H1 (cell line): ENCODE data around the gene DRAP1. TPM values are rescaled to one million over a fixed set of nuclear protein-coding genes. Genes with fewer than 3 reads are reported as not detected.

Experiments used
- CTCF ChIA-PET: fragments of 300-600 bp; sonication (Branson Sonifier 250); formaldehyde crosslinking; loops from one replicate; lab custom pipeline; 2021; ENCODE audit not compliant: partially characterized antibody; lab: Charles Lee
- POLR2A ChIA-PET: fragments of 300-600 bp; sonication (Branson Sonifier 250); formaldehyde crosslinking; loops from one replicate; lab custom pipeline; 2021; ENCODE audit warnings: inconsistent platforms; ENCODE audit not compliant: partially characterized antibody; lab: Charles Lee
- DNase-seq, 2 experiments: peaks; one replicate each; pipeline versions ENCODE4 v3.0.0 to v3.0.0-alpha.2; 2010 to 2022; ENCODE audit warnings: low spot score in 2 of 2, low read depth in 1 of 2, mixed read lengths in 1 of 2
- FAIRE-seq: peaks from 2 replicates; lab custom pipeline; 2011; peaks lifted over from hg19 to GRCh38; lab: Jason Lieb, UNC
- H2AFZ ChIP-seq: 2 replicates; pipeline ENCODE4 v1.8.1; 2012; ENCODE audit warnings: low read length, inconsistent platforms
- H2AK5ac ChIP-seq: 2 replicates; pipeline ENCODE4 v1.6.1; 2013; ENCODE audit warnings: low read depth, low read length
- H2BK120ac ChIP-seq: replicated peaks from 2 replicates; pipeline ENCODE3; 2013; ENCODE audit warnings: low read depth, low read length, inconsistent platforms
- H2BK12ac ChIP-seq: 2 replicates; pipeline ENCODE4 v1.6.1; 2013; ENCODE audit warnings: low read depth, low read length
- H2BK15ac ChIP-seq: 2 replicates; pipeline ENCODE4 v1.6.1; 2013; ENCODE audit warnings: low read length
- H2BK20ac ChIP-seq: 2 replicates; pipeline ENCODE4 v1.6.1; 2013; ENCODE audit warnings: low read length
- H2BK5ac ChIP-seq: 2 replicates; pipeline ENCODE4 v1.6.1; 2013; ENCODE audit warnings: low read depth, low read length
- H3K14ac ChIP-seq: 2 replicates; pipeline ENCODE4 v1.6.1; 2013; ENCODE audit warnings: inconsistent platforms; ENCODE audit not compliant: insufficient read length
- H3K18ac ChIP-seq: 2 replicates; pipeline ENCODE4 v1.6.1; 2013; ENCODE audit warnings: low read length; ENCODE audit errors: extremely low read depth
- H3K23ac ChIP-seq: 2 replicates; pipeline ENCODE4 v1.6.1; 2013; ENCODE audit warnings: inconsistent platforms; ENCODE audit not compliant: insufficient read length
- H3K23me2 ChIP-seq: 2 replicates; pipeline ENCODE4 v1.6.1; 2013; ENCODE audit warnings: low read depth, low read length
- H3K27ac ChIP-seq: 2 replicates; pipeline ENCODE4 v1.6.1; 2011; ENCODE audit warnings: low read depth, low read length, inconsistent platforms
- H3K27me3 ChIP-seq, 4 experiments: replicated peaks in 1 of 4; 1 replicate in 1 of 4; 2 replicates in 3 of 4; pipeline versions ENCODE4 v1.6.1 to v1.8.1; 2011 to 2013; ENCODE audit warnings: low read length in 3 of 4, mild to moderate bottlenecking in 3 of 4, inconsistent platforms in 2 of 4, mixed read lengths in 2 of 4, moderate library complexity in 1 of 4; ENCODE audit not compliant: control insufficient read depth in 3 of 4, insufficient read depth in 3 of 4; ENCODE audit errors: extremely low read depth in 1 of 4
- H3K36me3 ChIP-seq, 4 experiments: 2 replicates each; pipeline versions ENCODE4 v1.6.1 to v1.8.1; 2011 to 2013; ENCODE audit warnings: mild to moderate bottlenecking in 4 of 4, low read length in 3 of 4, moderate library complexity in 2 of 4, control low read depth in 1 of 4, inconsistent platforms in 1 of 4; ENCODE audit not compliant: insufficient read depth in 4 of 4, control insufficient read depth in 2 of 4
- H3K4ac ChIP-seq: replicated peaks from 2 replicates; pipeline ENCODE3; 2013; ENCODE audit warnings: low read length, low read depth, mixed read lengths, inconsistent platforms; ENCODE audit not compliant: insufficient read length
- H3K4me1 ChIP-seq, 4 experiments: replicated peaks in 1 of 4; 1 replicate in 1 of 4; 2 replicates in 3 of 4; pipeline versions ENCODE4 v1.6.1 to v1.8.1; 2011 to 2013; ENCODE audit warnings: low read length in 3 of 4, inconsistent platforms in 2 of 4, mixed read lengths in 1 of 4; ENCODE audit not compliant: insufficient read depth in 4 of 4, control insufficient read depth in 3 of 4
- H3K4me2 ChIP-seq, 2 experiments: 2 replicates each; pipeline versions ENCODE4 v1.6.1 to v1.8.1; 2011 to 2013; ENCODE audit warnings: low read depth in 2 of 2, low read length in 2 of 2, control low read depth in 1 of 2, inconsistent platforms in 1 of 2, mild to moderate bottlenecking in 1 of 2; ENCODE audit not compliant: insufficient read depth in 1 of 2
- H3K4me3 ChIP-seq, 4 experiments: fragments of 200-600, 300-600 bp in 1 of 4; sonication (generic), shearing (Covaris generic), sonication (Bioruptor Twin) in 1 of 4; 2 replicates each; pipeline versions ENCODE4 v1.5.1 to v1.8.1; 2011 to 2016; ENCODE audit warnings: low read length in 4 of 4, low read depth in 3 of 4, control low read depth in 2 of 4, inconsistent platforms in 2 of 4, mild to moderate bottlenecking in 2 of 4, mixed read lengths in 1 of 4, moderate library complexity in 1 of 4; ENCODE audit not compliant: insufficient read depth in 2 of 4; ENCODE audit errors: extremely low read depth in 1 of 4
- H3K56ac ChIP-seq: replicated peaks from 2 replicates; pipeline ENCODE3; 2013; ENCODE audit warnings: low read depth, mild to moderate bottlenecking, mixed read lengths, low read length, inconsistent platforms; ENCODE audit not compliant: insufficient read length
- H3K79me1 ChIP-seq: 2 replicates; pipeline ENCODE4 v1.6.1; 2013; ENCODE audit warnings: low read depth, low read length, control low read depth
- H3K79me2 ChIP-seq, 2 experiments: 2 replicates each; pipeline versions ENCODE4 v1.6.1 to v1.8.1; 2012 to 2013; ENCODE audit warnings: low read length in 2 of 2, mild to moderate bottlenecking in 2 of 2, inconsistent platforms in 1 of 2; ENCODE audit not compliant: insufficient read depth in 2 of 2, control insufficient read depth in 1 of 2
- H3K9ac ChIP-seq, 4 experiments: replicated peaks in 1 of 4; 1 replicate in 1 of 4; 2 replicates in 3 of 4; pipeline versions ENCODE4 v1.6.1 to v1.8.1; 2011 to 2013; ENCODE audit warnings: low read depth in 3 of 4, low read length in 3 of 4, control low read depth in 2 of 4, mild to moderate bottlenecking in 2 of 4, moderate library complexity in 2 of 4, inconsistent platforms in 1 of 4; ENCODE audit errors: extremely low read depth in 1 of 4
- H3K9me3 ChIP-seq, 2 experiments: 2 replicates each; pipeline versions ENCODE4 v1.6.1 to v1.8.1; 2012 to 2013; ENCODE audit warnings: mild to moderate bottlenecking in 2 of 2, moderate library complexity in 2 of 2, control low read depth in 1 of 2, inconsistent platforms in 1 of 2, low read depth in 1 of 2, low read length in 1 of 2, mixed read lengths in 1 of 2; ENCODE audit not compliant: insufficient read depth in 2 of 2
- H4K20me1 ChIP-seq, 2 experiments: replicated peaks in 1 of 2; 2 replicates each; pipeline versions ENCODE3 to v1.8.1; 2011 to 2013; ENCODE audit warnings: inconsistent platforms in 2 of 2, low read length in 2 of 2, mild to moderate bottlenecking in 1 of 2; ENCODE audit not compliant: insufficient read depth in 2 of 2, control insufficient read depth in 1 of 2
- H4K5ac ChIP-seq: 2 replicates; pipeline ENCODE4 v1.6.1; 2013; ENCODE audit warnings: low read length, low read depth, mixed read lengths, inconsistent platforms; ENCODE audit not compliant: insufficient read length
- H4K8ac ChIP-seq: 2 replicates; pipeline ENCODE4 v1.8.0; 2013; ENCODE audit warnings: mild to moderate bottlenecking, moderate library complexity, low read length, inconsistent platforms; ENCODE audit not compliant: insufficient read depth; ENCODE audit errors: extremely low read depth
- H4K91ac ChIP-seq: replicated peaks from 2 replicates; pipeline ENCODE3; 2013; ENCODE audit warnings: low read length, mixed read lengths, inconsistent platforms; ENCODE audit not compliant: insufficient read length
- BACH1 ChIP-seq: IDR thresholded peaks from 2 replicates; pipeline ENCODE4 v1.6.1; 2012; ENCODE audit warnings: low read length, improper control_type of control experiment
- EZH2 ChIP-seq: fragments of 200-600 bp; sonication (generic); IDR thresholded peaks from 2 replicates; pipeline ENCODE4 v1.7.1; 2012; ENCODE audit warnings: low read depth, mild to moderate bottlenecking, moderate library complexity, low read length, inconsistent platforms; ENCODE audit not compliant: severe bottlenecking
- FOSL1 ChIP-seq: IDR thresholded peaks from 2 replicates; pipeline ENCODE4 v1.6.1; 2011; ENCODE audit warnings: mild to moderate bottlenecking, low read depth, low read length, moderate library complexity; ENCODE audit not compliant: insufficient read depth
- NRF1 ChIP-seq: IDR thresholded peaks from 2 replicates; pipeline ENCODE4 v1.6.1; 2011; ENCODE audit warnings: mild to moderate bottlenecking, low read depth, low read length, improper control_type of control experiment
- RBBP5 ChIP-seq: IDR thresholded peaks from 2 replicates; pipeline ENCODE4 v1.7.1; 2012; ENCODE audit warnings: low read depth, mild to moderate bottlenecking, inconsistent platforms, low read length, moderate library complexity, borderline replicate concordance
- SP4 ChIP-seq: IDR thresholded peaks from 2 replicates; pipeline ENCODE4 v1.6.1; 2012; ENCODE audit warnings: low read length, inconsistent platforms
- TAF7 ChIP-seq: optimal IDR thresholded peaks from 2 replicates; pipeline ENCODE3; 2011; ENCODE audit warnings: low read depth, mild to moderate bottlenecking, inconsistent platforms, low read length, moderate library complexity, borderline replicate concordance
- TBP ChIP-seq: IDR thresholded peaks from 2 replicates; pipeline ENCODE4 v1.6.1; 2011; ENCODE audit warnings: low read depth, low read length, improper control_type of control experiment
- WGBS, 2 experiments: shearing (Covaris generic) in 1 of 2; methylation state at CpG; one replicate each; pipeline versions ENCODE4 v1.1.6 to v1.1.7; 2013 to 2015; ENCODE audit warnings: low lambda C conversion rate in 2 of 2, mixed read lengths in 2 of 2, inconsistent platforms in 1 of 2, low coverage in 1 of 2, missing lambda C conversion rate in 1 of 2; ENCODE audit not compliant: insufficient replicate concordance in 2 of 2, insufficient coverage in 1 of 2, insufficient read length in 1 of 2; ENCODE audit errors: extremely low coverage in 1 of 2, missing lambda C conversion rate in 1 of 2; 5-methylcytosine and 5-hydroxymethylcytosine counted together
- polyA plus RNA-seq, 7 experiments: library from polyadenylated mRNA; depleted of rRNA in 3 of 7; stranded (reverse) in 5 of 7; unstranded in 2 of 7; fragments of >200 nt in 5 of 7; fragments of 200-250 nt in 2 of 7; gene quantifications; 1 replicate in 5 of 7; 2 replicates in 1 of 7; 4 replicates in 1 of 7; pipeline versions ENCODE4 v1.2.1 to v1.2.3, GENCODE V29; 2011 to 2013; ENCODE audit warnings: missing spikeins in 2 of 7, mixed read lengths in 2 of 7
- total RNA-seq: library from RNA; stranded (reverse); fragmentation: NEBNext Ultra II Directional; extraction: Animal tissue kit (Norgen Biotek cat#: 25700); gene quantifications from 2 replicates; pipeline ENCODE4 v1.2.1, GENCODE V29; 2021

DRAP1 gene
- total and polyA plus RNA-seq, 2 of the 8 experiments (the other 6 are each of a cell fraction or from before 2014, with no cell fraction given): 62.5 to 98.7 TPM

DNA sequence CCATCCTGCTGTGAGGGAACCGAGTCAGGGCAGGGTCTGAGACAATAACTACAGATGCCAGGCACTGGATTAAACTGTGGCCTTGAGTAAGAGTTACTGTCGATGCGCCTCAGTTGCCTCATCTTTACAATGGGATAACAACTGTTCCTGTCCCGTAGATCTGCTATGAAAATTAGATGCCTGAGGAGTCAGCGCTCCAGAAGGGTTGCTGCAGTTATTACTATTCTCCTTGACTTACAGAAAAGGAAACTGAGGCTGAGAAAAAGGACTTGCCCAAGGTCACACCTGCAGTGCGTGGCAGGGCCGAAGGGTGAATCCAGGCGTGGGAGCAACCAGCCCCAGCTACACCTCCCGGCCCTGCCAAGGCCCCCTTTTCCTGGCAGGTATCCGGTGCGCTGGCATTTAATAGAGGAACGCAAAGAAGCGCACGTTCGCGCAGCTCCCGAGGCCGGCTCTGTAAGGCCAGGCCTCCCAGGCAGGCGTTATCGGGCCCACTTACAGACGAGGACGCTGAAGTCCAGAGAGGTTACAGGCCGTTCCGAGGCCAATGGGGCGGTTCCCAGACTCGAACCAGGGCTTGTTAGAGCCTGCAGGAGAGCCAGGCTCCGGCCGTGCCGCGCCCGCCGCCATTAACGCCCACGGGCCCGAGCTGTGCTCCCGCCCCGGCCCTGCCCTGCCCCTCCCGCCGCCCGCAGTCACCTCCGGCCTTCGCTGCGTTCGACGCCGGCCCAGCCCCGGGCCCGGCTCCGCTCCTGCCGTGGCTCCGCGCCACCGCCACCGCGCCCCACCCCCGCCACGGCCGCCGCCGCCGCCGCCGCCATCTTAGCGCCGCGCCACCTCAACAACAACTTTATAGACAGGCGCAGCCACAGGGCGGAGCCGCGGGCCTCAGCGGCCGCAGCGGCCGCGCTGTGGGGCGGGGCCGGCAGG lies 750 bp upstream of the DRAP1 start, which contains the start of gene C11orf68:
Gene C11orf68 (minus strand): TSS at position 852 of the 930 bp plus-strand sequence. CDS start 31 bp downstream, at position 821.
- H4K8ac ChIP-seq: peak within 1 kb of the TSS; percentile 98
- H2AK5ac ChIP-seq: peak within 1 kb of the TSS; percentile 17; the same call in 1 of the 2 replicates
- H2BK15ac ChIP-seq: peak within 1 kb of the TSS; percentile 40; the same call in 1 of the 2 replicates
- WGBS, 2 experiments: 15% methylated on average over 32 of the region's 77 CpGs; no CpG with 5 or more reads in 1 of the 2 experiments
- peak within 1 kb of the TSS; percentile 97 for H3K4ac ChIP-seq
- POLR2A ChIA-PET: interaction anchor here (0.5 to 4.9 kb wide), 20 partner anchors 9 to 255 kb away, joined by 3 to 36 read pairs (median 4); partner anchors contain the start of genes CCDC85B, FIBP, MUS81 and SF3B2
- no peak within 1 kb of the TSS; the same call in 1 of the 2 replicates for H2BK12ac ChIP-seq
- peak within 1 kb of the TSS; percentile 91 to 98 (median 94) for H3K4me3 ChIP-seq
- peak within 1 kb of the TSS; percentile 95 for H4K91ac ChIP-seq
- H2BK5ac ChIP-seq: peak within 1 kb of the TSS; percentile 71
- no peak within 1 kb of the TSS for H3K14ac ChIP-seq
- H3K23me2 ChIP-seq: peaks cover 13% of the 10 kb centered on the region; the same call in 1 of the 2 replicates
- peak within 1 kb of the TSS; percentile 92 for H4K5ac ChIP-seq
- peak within 1 kb of the TSS; percentile 76 to 92 (median 84) for H3K9ac ChIP-seq
- peaks cover 0 to 7% of the 10 kb centered on the region in 2 experiments; a peak in 2 of 4 replicates for H3K79me2 ChIP-seq
- FAIRE-seq: no peak
- H3K36me3 ChIP-seq: peaks cover 0 to 8% (median 5%) of the 10 kb centered on the region in 4 experiments; a peak in 4 of 8 replicates
- H3K79me1 ChIP-seq: peaks cover 7% of the 10 kb centered on the region; the same call in 1 of the 2 replicates
- peak within 1 kb of the TSS; percentile 80 for H3K27ac ChIP-seq
- H3K4me2 ChIP-seq: peak within 1 kb of the TSS; percentile 83 to 94
- H2BK20ac ChIP-seq: no peak within 1 kb of the TSS
- H3K27me3 ChIP-seq: no peaks in the 10 kb centered on the region
- no peak within 1 kb of the TSS for H3K23ac ChIP-seq
- H3K56ac ChIP-seq: peak within 1 kb of the TSS; percentile 69
- H3K18ac ChIP-seq: peak within 1 kb of the TSS; percentile 93
- no peak within 1 kb of the TSS for H2AFZ ChIP-seq
- no peak within 1 kb of the TSS for H2BK120ac ChIP-seq
- no peaks in the 10 kb centered on the region for H3K9me3 ChIP-seq
- H4K20me1 ChIP-seq: peaks cover 0 to 7% of the 10 kb centered on the region in 2 experiments
- H3K4me1 ChIP-seq: peaks cover 0 to 22% (median 13%) of the 10 kb centered on the region in 4 experiments; a peak in 4 of 7 replicates
- CTCF ChIA-PET: interaction anchor here (0.6 to 2.3 kb wide), 7 partner anchors 11 to 79 kb away, joined by 3 to 10 read pairs (median 5); partner anchors contain the start of gene FIBP
- DNase-seq: peak in 1 of 2 experiments; percentile 55
- TF ChIP-seq FOSL1 (no peak), TBP (peak; percentile 5; the same call in 1 of the 2 replicates), SP4 (no peak), BACH1 (no peak), RBBP5 (0 out of 2 replicates have a peak, but pooled peaks have one; percentile 9), EZH2 (no peak), TAF7 (peak; percentile 43), NRF1 (no peak)
